SIG-M5 (cell line): ENCODE data around the gene GPC3.

Source experiments
- DNase-seq: peaks from one replicate; lab custom pipeline; 2025; lab: John Stamatoyannopoulos, UW

Gene GPC3

DNA sequence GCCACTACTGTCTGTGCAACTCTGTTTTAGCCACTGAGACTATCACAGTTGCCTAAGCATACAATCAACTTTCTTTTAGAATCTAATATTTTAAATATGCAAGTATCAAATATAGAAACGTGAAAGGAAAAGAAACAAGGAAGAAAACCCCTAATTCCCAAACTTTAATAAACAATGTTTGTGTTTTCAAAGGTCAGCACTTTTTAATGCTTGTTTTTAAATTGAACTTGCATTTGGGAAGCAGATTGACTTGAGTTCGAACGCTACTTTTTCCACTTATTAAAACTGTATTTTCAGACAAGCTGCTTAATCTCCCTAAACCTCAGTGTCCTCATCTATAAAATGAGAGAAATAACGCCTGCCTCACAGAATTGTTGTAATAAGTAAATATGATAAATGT lies 384.3 kb downstream of the GPC3 start:
- no peak for DNase-seq

DNA sequence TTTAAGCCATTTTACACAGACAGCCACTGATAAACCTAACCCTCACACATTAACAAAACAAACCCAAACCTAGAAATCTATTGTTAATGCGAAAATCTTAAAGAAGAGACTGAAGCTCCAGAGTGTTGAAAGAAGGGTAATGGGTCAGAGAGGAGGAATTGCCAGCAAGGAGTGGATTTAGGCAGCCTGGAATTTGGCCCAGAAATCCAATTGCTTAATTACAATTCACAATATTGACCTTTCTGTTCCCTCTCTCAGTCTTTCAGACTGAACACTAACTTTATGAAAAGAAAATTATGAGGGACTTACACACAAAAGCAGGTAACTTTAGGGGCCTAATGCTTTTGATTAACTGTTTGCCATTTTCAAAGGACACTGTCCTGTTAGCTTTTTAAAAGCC lies 384.9 kb downstream of the GPC3 start:
- DNase-seq: no peak

DNA sequence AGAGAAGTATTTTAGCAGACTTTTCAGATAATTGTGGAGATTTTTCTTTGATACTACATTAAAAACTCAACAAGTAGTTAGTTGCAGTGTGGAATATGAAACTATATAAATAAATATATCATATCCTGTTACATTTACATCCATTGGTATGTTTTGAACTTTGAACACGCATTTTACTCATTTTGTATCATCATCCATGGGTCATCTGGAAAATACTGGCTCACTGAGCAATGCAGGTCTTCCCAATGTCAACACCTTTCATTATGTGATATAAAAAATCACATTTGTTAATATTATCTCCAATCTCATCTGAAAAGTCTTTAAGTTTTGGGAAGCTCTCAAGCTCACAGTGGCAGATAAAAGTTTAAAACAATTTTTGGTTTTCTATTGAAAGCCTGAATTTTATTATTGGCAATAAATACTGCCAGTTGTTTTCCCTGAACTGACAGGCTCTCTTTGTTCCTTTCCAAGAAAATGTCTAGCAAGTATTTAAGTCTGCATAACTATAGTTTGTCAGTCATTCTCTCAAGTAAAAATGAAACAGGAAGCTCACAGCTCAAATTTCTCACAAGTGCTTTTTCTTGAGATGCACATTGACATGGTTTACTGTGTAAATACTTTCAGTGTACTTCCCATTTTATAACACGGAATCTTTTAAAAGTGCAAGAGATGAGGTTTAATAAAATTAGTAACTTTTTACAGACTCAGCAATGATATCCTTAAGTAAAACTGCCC lies 386.6 kb downstream of the GPC3 start:
- DNase-seq: no peak

DNA sequence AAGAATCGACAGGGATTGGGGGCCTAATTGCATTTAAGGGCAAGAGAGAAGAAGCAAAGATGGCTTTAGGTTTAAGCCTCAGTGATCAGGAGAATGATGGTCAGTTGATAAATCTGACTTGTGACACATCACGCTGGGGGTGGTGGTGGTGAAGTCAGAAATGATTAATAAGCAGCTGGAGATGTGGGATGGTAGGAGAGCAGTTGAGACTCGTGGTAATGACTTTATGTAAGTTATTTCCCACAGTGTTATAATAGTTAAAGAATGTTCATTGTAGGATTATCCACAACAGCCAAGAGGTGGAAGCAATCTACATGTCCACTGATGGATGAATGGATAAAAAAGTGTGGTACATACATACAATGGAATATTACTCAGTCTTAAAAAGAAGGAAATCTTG lies 391.2 kb downstream of the GPC3 start:
- no peak for DNase-seq

DNA sequence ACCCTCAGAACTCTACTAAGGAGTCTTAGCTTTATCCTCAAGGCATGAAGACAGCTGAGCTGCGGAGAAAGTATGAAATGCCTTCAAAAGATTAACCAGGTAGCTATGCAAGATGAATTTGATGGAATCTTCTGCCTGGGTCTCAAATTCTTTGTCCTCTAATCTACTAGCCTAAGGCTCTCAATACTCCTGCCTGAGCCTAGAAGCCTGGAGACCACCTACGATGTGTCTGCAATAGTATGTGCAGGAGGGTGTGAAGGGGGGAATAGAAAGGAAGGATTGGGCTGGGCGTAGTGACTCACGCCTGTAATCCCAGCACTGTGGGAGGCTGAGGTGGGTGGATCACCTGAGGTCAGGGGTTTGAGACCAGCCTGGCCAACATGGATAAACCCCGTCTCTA lies 391.9 kb downstream of the GPC3 start:
- no peak for DNase-seq

DNA sequence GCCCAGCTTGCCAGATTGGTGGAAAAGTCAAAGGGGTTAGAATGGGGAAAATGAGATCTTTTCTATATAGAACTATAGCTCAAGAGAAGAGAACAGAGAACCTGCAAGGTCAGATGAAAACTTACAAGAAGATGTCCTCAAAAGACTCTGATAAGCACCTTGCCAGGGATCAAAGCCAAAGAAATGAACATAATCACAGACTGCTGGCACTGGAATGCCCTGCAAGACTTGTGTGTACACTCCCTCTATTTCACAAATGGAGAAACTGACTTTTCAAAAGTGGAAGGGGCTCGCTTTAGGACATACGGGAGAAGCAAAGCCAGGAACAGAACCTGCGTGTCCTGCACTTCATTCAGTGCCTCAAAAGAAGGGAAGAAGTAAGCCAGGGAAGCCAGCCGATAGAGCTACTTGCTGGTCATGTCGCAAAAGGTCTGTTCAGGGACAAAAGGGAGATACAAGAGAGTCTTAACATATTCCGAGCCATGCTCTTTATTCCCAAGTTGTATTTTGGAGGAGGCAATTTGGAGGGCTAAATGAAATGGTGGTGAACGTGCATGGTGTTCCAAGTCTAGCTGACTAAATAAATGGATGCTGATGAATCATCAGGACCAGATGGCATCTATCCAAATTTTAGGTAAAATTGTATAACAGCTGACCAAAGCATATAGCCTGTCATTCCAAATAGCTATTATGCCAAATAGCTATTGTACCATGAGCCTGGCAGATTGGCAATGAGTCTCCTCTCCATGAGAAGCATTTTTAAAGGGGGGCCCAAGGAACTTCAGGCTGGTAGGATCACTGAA lies 394.5 kb downstream of the GPC3 start:
- DNase-seq: no peak

DNA sequence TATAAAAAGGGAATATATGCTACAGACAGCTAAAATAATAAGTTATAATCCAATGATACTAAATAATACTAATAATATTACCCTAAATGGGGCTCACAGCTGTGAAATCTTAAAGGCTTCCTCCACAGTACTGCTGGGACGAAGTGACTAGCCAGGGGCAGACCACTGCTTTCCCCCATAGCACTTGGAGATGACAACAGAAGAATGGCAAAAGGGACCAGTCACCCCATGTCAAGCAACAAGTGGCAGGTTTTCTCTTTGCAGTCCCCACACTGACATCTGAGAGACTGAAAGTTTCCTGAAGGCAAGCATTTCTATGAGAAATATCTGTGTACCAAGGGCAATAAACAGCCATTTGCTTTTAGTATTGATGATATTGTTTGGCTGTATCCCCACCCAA lies 396.6 kb downstream of the GPC3 start:
- DNase-seq: no peak

DNA sequence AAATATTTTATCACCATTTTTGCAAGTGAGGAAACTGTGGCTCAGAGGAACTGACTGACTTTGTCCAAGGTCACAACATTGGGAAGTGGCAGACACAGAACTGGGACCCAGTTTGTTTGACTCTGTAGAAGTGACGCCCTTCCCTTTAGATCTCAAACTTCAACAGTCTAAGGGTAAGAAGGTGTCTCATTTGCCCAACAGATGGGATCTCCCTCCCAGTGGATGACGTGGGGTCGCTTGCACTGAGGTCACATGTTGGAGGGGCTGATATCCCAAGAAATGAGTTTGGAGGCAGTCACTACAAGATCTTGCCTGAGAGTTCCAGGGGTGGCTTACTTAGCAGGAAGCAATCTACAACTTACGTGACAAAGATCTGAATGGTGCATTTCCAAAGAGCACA lies 397.6 kb downstream of the GPC3 start:
- DNase-seq: no peak

DNA sequence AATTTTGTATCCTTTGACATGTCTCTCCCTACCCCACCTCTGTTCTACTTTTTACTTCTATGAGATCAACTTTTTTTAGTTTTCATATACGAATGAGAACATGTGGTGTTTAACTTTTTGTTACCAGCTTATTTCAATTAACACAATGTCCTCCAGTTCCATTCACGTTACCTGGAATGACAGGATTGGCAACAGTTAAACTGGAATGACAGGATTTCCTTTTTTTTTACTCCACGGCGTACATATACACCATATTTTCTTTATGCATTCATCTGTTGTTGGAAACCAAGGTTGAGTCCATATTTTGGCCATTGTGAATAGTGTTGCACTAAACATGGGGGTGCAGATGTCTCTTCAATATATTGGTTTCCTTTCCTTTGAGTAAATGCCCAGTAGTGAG lies 398.3 kb downstream of the GPC3 start:
- DNase-seq: no peak

DNA sequence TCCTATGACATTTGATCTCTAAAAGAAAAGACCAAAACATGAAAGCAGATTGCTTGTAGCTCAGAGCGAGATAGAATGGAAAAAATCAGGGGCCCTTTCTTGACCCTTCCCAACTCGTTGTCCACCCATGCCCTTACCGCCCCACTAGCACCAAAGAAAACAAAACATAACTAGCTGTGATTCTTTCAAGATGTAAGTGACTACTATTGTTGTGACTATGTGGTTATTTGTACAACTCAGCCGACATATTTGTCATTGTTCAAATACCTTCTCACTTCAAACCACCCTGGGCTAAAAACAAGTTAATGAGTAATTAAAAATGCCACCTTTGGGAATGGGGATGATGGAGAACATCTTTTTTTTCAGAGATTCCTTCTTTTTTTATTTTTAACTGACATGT lies 399.0 kb downstream of the GPC3 start:
- DNase-seq: no peak

DNA sequence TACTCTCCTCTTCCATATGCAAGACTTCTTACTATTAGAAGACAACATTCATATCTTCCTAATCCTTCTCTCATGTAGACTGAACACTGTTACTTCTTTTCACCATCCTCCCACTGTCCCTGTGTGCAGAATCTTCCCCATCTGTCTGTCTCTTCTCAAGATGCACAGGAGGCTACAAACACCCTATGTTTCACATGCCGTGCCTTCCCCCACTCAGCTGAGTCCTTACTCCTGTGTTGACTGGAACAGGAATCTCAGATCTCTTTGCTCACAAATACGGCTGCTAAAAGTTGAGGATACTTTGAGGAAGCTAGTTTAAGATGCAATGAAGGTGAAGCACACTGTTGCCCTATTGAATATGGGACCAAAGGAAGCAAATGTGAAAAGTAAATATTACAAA lies 401.6 kb downstream of the GPC3 start:
- DNase-seq: no peak

DNA sequence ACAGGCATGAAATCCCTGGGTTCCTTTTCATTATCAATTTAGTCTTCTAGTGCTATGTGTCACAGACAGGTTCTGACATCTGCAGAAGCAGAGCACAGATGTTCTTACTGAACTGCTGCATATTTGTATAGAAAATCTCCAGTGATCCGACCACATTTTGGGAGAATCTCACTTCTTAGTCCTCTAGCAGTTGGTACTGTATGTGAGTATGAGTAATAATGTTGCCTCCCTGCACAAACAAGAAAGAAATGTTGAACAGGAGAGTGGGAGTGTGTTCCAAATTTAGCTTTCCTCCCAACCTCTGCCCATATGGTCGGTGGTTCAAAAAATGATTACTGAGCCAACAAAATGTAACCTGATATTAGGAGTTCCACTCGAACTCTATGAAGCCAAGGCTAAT lies 404.8 kb downstream of the GPC3 start:
- DNase-seq: no peak

DNA sequence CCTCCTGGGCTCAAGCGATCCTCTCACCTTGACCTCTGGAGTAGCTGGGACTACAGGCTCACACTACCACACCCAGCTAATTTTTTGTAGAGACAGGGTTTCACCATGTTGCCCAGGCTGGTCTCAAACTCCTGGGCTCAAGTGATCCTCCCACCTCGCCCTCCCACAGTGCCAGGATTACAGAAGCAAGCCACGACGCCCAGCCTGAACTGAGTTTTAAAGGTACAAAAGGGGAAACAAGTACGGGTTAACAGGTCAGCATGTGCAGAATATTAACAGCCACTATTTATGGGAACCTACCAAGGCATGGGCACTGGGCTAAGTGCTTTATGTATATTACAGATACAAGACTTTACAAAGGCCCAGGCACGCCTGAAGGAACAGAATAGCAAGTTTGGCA lies 405.8 kb downstream of the GPC3 start:
- no peak for DNase-seq

DNA sequence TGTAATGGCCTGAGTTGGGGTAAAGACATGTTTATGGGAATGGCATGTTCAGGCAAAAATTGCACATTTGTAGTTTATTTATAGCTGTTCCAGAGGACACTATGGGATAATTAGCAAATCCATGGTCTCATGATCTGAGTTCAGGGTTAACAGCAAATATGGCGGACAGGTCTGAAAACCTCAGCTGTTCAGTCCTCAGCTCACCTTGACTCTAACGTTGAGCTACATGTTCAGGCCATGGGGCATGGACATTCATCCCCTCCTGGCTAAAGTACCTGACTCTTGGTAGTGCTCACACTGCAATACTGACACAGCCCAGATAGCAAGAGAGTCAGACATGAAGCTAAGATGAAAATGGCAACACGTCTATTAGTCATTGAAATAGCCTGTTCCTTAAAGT lies 408.5 kb downstream of the GPC3 start:
- no peak for DNase-seq

DNA sequence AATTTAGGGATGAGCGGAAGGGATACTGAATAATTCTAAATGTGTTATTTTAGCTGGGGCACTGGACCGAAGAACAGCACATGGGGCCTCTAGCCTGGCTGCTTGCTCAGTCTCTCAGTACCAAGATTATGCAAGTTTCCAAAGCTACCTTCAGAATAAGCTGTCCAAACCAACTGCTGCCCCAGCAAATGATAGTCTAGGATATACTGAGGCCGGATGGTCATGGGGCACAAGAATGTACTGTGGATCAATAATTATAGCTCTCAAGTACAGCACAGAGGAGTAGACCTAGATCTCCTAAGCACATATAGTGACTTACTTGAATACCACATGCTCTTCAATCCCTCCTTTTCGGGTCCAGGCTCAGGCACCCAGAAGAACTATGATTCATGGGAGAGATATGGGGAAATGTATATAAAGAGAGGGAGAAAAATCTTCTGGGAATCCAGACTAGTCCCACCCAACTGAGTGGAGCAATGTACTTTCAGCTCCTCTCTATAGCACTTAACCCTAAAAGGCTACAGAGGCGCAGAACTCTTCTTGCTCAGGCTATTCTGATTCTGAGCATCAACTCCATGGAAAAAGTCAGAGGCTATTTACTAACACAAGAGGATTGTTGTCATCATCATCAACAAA lies 409.8 kb downstream of the GPC3 start:
- no peak for DNase-seq

DNA sequence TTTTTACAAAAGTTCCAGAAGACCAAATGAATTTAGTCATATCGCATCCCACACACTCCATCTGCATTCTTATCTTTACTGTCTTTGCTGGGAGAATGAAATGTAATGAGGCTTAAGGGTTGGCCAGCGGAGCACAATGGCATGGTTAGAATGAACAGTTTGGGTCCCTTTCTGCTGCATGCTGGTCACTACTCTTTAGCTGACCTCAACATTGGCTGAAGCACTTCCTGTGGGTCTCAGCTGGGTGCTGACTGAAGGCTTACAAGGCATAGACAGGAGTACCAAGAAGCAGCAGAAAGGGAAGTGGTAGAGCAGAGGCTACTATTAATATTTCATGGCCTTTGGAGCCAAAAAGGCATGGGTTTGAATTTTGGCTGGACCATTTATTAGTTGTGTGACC lies 410.7 kb downstream of the GPC3 start:
- no peak for DNase-seq

DNA sequence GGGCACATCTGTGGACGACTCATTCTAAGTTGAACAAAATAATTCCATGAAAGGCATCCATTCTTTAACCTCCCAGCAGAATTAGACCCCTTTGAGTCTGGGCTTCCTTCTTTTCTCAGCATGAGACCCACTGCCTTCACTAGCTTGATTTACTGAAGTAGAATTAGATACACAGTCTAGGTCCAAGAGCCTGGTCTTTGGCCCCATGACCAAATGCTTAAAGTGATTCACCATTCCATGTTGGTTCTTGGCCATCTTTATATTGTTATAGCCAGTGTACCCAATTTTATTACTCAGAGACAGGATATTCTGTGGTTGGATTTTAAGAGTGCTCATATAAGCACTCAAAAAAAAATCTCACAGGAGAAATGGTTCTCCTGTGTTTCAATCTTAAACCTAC lies 414.8 kb downstream of the GPC3 start:
- no peak for DNase-seq

DNA sequence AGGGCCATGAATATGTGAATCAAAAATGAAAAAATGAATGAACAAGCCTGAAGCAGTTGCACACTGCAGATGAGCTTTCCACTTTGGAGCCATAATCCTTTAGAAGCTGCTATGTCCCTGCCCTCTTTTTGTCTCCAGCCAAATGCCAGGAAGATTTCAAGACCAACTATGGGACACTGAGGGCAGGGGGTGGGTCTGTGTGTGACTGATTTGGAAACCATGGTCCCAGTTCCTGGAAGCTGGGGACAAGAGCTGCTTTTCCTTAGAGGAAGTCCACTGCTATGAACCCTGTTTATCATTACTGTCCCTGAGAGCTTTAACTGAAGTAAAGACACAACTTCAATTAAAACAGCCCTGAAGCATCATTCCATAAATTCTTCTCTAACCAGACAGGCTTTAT lies 416.2 kb downstream of the GPC3 start:
- DNase-seq: no peak

DNA sequence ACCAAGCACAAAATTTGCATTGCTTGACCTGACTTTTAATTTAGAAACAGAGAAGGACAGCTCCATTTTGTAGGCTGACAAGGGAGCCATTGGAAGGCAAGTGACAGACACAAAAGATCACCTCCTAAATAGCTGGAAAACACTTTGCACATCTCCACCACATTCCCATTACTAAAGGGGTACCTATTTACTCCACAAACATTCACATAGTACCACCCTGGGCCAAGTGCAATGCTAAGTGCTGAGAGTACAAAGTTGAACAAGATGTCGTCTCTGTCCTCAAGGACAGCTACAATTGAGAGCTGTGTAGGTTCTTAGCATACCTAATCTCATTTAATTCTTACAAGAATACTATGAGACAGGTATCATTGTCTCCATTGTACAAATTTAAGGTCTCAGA lies 417.3 kb downstream of the GPC3 start:
- no peak for DNase-seq

DNA sequence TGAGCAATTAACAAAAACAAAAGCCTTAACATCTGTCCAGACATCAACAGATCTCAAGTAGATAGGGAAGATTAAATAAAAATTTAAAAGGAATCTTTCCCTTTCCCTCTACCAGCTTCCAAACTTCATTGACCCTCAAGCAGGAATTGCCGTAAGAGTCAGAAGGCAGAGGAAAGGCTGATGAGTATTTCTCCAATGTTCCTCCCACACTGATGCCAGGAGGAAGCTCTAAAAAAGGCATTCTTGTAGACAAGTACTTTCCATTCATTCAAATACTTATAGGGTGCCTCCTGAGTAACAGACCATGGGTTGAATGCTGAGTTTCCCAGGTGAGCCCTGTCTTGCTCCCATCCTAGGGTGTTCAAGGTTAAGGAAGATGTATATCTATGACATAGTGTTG lies 418.5 kb downstream of the GPC3 start:
- no peak for DNase-seq

DNA sequence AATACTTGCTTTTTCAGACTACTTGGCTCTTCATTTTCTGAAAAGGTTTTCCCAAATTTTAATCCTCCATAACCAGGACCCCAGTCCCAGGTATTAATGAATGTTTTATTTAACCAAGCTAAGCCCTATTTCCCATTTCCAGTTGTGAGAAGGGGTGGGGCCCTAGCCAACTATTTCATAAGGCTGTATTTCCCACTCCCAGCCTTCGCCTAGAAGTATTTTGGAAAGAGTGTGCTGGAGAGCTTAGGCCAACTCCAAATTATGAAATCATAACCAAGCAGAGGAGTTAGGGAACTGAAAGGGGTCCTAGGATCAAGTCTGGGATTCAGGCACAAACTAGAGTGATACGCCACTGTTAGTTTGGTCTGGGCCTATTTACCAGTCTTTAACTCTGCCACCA lies 421.7 kb downstream of the GPC3 start:
- DNase-seq: no peak

DNA sequence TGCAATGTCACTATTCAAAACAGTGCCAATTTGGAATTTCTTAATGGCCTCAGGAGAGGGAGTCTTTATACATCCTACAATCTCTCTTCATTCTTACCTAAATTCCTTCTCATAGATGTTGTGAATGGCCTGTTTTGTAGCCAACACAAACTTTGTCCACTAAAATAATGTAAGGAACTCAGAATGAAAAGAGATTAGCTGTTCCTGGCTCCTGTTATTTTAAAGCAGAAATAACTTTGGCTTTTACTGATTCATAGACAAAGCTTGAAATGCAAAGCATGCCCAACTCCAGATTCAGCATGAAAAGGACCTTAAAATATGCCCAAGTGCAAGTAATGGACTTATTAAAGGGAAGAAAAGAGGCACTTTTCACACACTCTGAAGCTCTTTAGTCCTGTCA lies 424.1 kb downstream of the GPC3 start:
- no peak for DNase-seq

DNA sequence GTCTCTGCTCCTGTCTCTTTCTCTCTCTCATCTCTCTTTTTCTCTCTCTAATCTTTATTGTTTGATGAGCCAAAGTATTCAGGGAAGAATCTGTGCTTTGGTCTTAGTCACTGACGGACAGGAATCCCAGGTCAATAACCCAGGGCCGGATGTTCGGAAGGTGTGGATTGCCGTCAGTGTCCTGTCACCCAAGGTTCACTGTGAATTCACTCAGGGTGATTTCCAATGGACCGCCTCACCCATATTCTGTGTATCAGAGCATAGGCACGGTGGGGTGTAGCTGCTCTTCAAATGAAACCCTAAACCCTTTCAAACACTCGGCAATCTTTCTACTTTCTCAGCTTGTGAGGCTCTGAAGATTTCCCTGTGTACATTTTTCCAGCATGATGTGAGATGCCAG lies 425.5 kb downstream of the GPC3 start:
- DNase-seq: no peak
